ENCODE results near the gene TSEN54. TPM values are rescaled to one million over a fixed set of nuclear protein-coding genes. Genes with fewer than 3 reads are reported as not detected.

The TSEN54 gene
- total RNA-seq, 1 donor from 2014 or later, result 8.9 TPM

GRCh38 chr17:75488693-75489510 is 27.4 kb upstream of the TSEN54 start:
- no peak for DNase-seq (ENCODE audit: low read depth in 2 of 2)

- DNase-seq (ENCODE audit: low read depth in 2 of 2), result no peak
Measured at GRCh38 chr17:75489511-75489955, 26.8 kb upstream of the TSEN54 start.

- no peak for DNase-seq (ENCODE audit: low read depth in 2 of 2)
Measured at GRCh38 chr17:75490173-75490743, 26.1 kb upstream of the TSEN54 start.

- no peak for DNase-seq (ENCODE audit: low read depth in 2 of 2)
Measured at GRCh38 chr17:75490953-75491649, 25.2 kb upstream of the TSEN54 start.

GRCh38 chr17:75491680-75492079 is 24.6 kb upstream of the TSEN54 start:
- no peak for DNase-seq (ENCODE audit: low read depth in 2 of 2)

GRCh38 chr17:75492555-75493168 is 23.7 kb upstream of the TSEN54 start:
- no peak for DNase-seq (ENCODE audit: low read depth in 2 of 2)

- no peak for DNase-seq (ENCODE audit: low read depth in 2 of 2)
Measured at GRCh38 chr17:75493476-75494129, 22.7 kb upstream of the TSEN54 start.

- no peak for DNase-seq (ENCODE audit: low read depth in 2 of 2)
Measured at GRCh38 chr17:75494326-75494877, 21.9 kb upstream of the TSEN54 start.

GRCh38 chr17:75496005-75496404 is 20.3 kb upstream of the TSEN54 start:
- DNase-seq (ENCODE audit: low read depth in 2 of 2), result no peak

- peak; percentile 43 to 55 for DNase-seq (ENCODE audit: low read depth in 2 of 2)
Measured at GRCh38 chr17:75498039-75498725, 18.1 kb upstream of the TSEN54 start.

GRCh38 chr17:75498726-75499213 is 17.6 kb upstream of the TSEN54 start:
- no peak for DNase-seq (ENCODE audit: low read depth in 2 of 2)

- DNase-seq (ENCODE audit: low read depth in 2 of 2), result no peak
Measured at GRCh38 chr17:75499313-75500022, 16.9 kb upstream of the TSEN54 start.

- no peak for DNase-seq (ENCODE audit: low read depth in 2 of 2)
Measured at GRCh38 chr17:75500419-75501216, 15.7 kb upstream of the TSEN54 start.

- DNase-seq (ENCODE audit: low read depth in 2 of 2), result no peak
Measured at GRCh38 chr17:75501378-75502071, 14.8 kb upstream of the TSEN54 start.

GRCh38 chr17:75502072-75502720 is 14.1 kb upstream of the TSEN54 start:
- DNase-seq (ENCODE audit: low read depth in 2 of 2), result no peak

- no peak for DNase-seq (ENCODE audit: low read depth in 2 of 2)
Measured at GRCh38 chr17:75502721-75503329, 13.5 kb upstream of the TSEN54 start.

- DNase-seq (ENCODE audit: low read depth in 2 of 2), result no peak
Measured at GRCh38 chr17:75503337-75503950, 12.9 kb upstream of the TSEN54 start.
